Activated T-cell treated with anti-CD3 and anti-CD28 coated beads, Interleukin-2, amount 50 U/mL, for 4 hours (primary cell): ENCODE results near the gene POLR1B. TPM values are rescaled to one million over a fixed set of nuclear protein-coding genes. Genes with fewer than 3 reads are reported as not detected.
"Not testable (repeated sequence)": the region's sequence is repeated elsewhere in the genome, so short reads cannot be mapped to it uniquely, and the experiment has no call there.

Source experiments
- ATAC-seq, 2 donors: fragments of 200-7000 bp; cut with Tn5 transposase; one replicate each; pipeline ENCODE4 v1.10.0; 2021
- DNase-seq: peaks from one replicate; pipeline ENCODE4 v3.0.0-alpha.2; 2020
- H3K27me3 Mint-ChIP-seq: one replicate; pipeline ENCODE4 v1.8.0; 2021; ENCODE audit warnings: low read depth, mixed read lengths
- H3K36me3 Mint-ChIP-seq: one replicate; pipeline ENCODE4 v1.8.0; 2022; ENCODE audit warnings: mixed read lengths; ENCODE audit not compliant: insufficient read depth
- H3K4me1 Mint-ChIP-seq: one replicate; pipeline ENCODE4 v1.8.0; 2021; ENCODE audit warnings: low read depth, mixed read lengths
- H3K4me3 Mint-ChIP-seq: one replicate; pipeline ENCODE4 v1.8.0; 2021; ENCODE audit warnings: mild to moderate bottlenecking, moderate library complexity, mixed read lengths
- H3K9me3 Mint-ChIP-seq: one replicate; pipeline ENCODE4 v1.8.0; 2021; ENCODE audit warnings: mixed read lengths
- total RNA-seq, 3 donors: library from RNA; stranded (reverse); gene quantifications; one replicate each; pipeline ENCODE4 v1.2.1, GENCODE V29; 2021

POLR1B gene
- 100 to 1,000 TPM in 1 of 3 donors, 10 to 100 TPM in 2; 79.8 to 104 (median 89.8) TPM for total RNA-seq

GRCh38 chr2:112542123-112542983 lies at the start of gene POLR1B:
Gene POLR1B, plus strand, starts transcription at chr2:112542465. Its CDS starts 30 bp downstream, at chr2:112542495.
- H3K4me3 Mint-ChIP-seq = no peak within 1 kb of the TSS
- ATAC-seq (peak; percentile 83 to 85), DNase-seq (peak; percentile 64)
- H3K4me1 Mint-ChIP-seq = peaks cover 10% of the 10 kb centered on the region
- H3K9me3 Mint-ChIP-seq = no peaks in the 10 kb centered on the region
- H3K27me3 Mint-ChIP-seq = no peaks in the 10 kb centered on the region
- H3K36me3 Mint-ChIP-seq = peaks cover 9% of the 10 kb centered on the region

- no peaks in the 10 kb centered on the region for H3K27me3 Mint-ChIP-seq
- no peak overlapping the region for H3K4me3 Mint-ChIP-seq
- no peaks in the 10 kb centered on the region for H3K4me1 Mint-ChIP-seq
- H3K9me3 Mint-ChIP-seq = no peaks in the 10 kb centered on the region
- peaks cover 6% of the 10 kb centered on the region for H3K36me3 Mint-ChIP-seq
- ATAC-seq (no peak), DNase-seq (no peak)
Observed at GRCh38 chr2:112493048-112493447, 49.2 kb upstream of the POLR1B start.

- H3K36me3 Mint-ChIP-seq = peaks cover 6% of the 10 kb centered on the region
- no peak overlapping the region for H3K4me3 Mint-ChIP-seq
- no peaks in the 10 kb centered on the region for H3K9me3 Mint-ChIP-seq
- no peaks in the 10 kb centered on the region for H3K27me3 Mint-ChIP-seq
- H3K4me1 Mint-ChIP-seq = no peaks in the 10 kb centered on the region
- DNase-seq (no peak), ATAC-seq (no peak)
Observed at GRCh38 chr2:112493858-112494648, 48.2 kb upstream of the POLR1B start.

GRCh38 chr2:112494828-112495227 lies 47.4 kb upstream of the POLR1B start:
- H3K9me3 Mint-ChIP-seq = no peaks in the 10 kb centered on the region
- H3K27me3 Mint-ChIP-seq = no peaks in the 10 kb centered on the region
- no peak for ATAC-seq
- no peaks in the 10 kb centered on the region for H3K4me1 Mint-ChIP-seq
- no peak for DNase-seq
- H3K36me3 Mint-ChIP-seq = peaks cover 4% of the 10 kb centered on the region
- no peak overlapping the region for H3K4me3 Mint-ChIP-seq

- DNase-seq, ATAC-seq, H3K4me3 Mint-ChIP-seq, H3K27me3 Mint-ChIP-seq, H3K36me3 Mint-ChIP-seq, H3K4me1 Mint-ChIP-seq, H3K9me3 Mint-ChIP-seq: not testable (repeated sequence)
Observed at GRCh38 chr2:112495878-112496277, 46.4 kb upstream of the POLR1B start.

- not testable (repeated sequence) for H3K36me3 Mint-ChIP-seq, H3K4me1 Mint-ChIP-seq, H3K9me3 Mint-ChIP-seq, H3K4me3 Mint-ChIP-seq, H3K27me3 Mint-ChIP-seq
- DNase-seq (peak; percentile 19), ATAC-seq (peak; percentile 46 to 69)
Observed at GRCh38 chr2:112500850-112501484, 41.3 kb upstream of the POLR1B start.

GRCh38 chr2:112509239-112509998 lies 32.8 kb upstream of the POLR1B start:
- H3K9me3 Mint-ChIP-seq, H3K27me3 Mint-ChIP-seq, DNase-seq, H3K36me3 Mint-ChIP-seq, H3K4me3 Mint-ChIP-seq, H3K4me1 Mint-ChIP-seq, ATAC-seq: not testable (repeated sequence)

GRCh38 chr2:112516801-112517200 lies 25.5 kb upstream of the POLR1B start:
- no peaks in the 10 kb centered on the region for H3K4me1 Mint-ChIP-seq
- no peak for ATAC-seq
- H3K27me3 Mint-ChIP-seq = no peaks in the 10 kb centered on the region
- no peak overlapping the region for H3K4me3 Mint-ChIP-seq
- H3K36me3 Mint-ChIP-seq = peaks cover 38% of the 10 kb centered on the region
- no peak for DNase-seq
- peaks cover 9% of the 10 kb centered on the region for H3K9me3 Mint-ChIP-seq

GRCh38 chr2:112518807-112519206 lies 23.5 kb upstream of the POLR1B start:
- no peaks in the 10 kb centered on the region for H3K4me1 Mint-ChIP-seq
- DNase-seq = no peak
- H3K9me3 Mint-ChIP-seq = peaks cover 9% of the 10 kb centered on the region
- H3K36me3 Mint-ChIP-seq = peaks cover 55% of the 10 kb centered on the region
- no peak overlapping the region for H3K4me3 Mint-ChIP-seq
- ATAC-seq = no peak
- no peaks in the 10 kb centered on the region for H3K27me3 Mint-ChIP-seq

GRCh38 chr2:112519506-112519905 lies 22.8 kb upstream of the POLR1B start:
- DNase-seq = no peak

GRCh38 chr2:112520234-112520783 lies 22.0 kb upstream of the POLR1B start:
- peaks cover 53% of the 10 kb centered on the region for H3K36me3 Mint-ChIP-seq
- no peaks in the 10 kb centered on the region for H3K27me3 Mint-ChIP-seq
- peaks cover 2% of the 10 kb centered on the region for H3K9me3 Mint-ChIP-seq
- ATAC-seq (no peak), DNase-seq (no peak)
- no peaks in the 10 kb centered on the region for H3K4me1 Mint-ChIP-seq
- no peak overlapping the region for H3K4me3 Mint-ChIP-seq

More at GRCh38 chr2:112519506-112519905, 22.8 kb upstream of the POLR1B start:
- Mint-ChIP-seq H3K27me3 (no peaks in the 10 kb centered on the region), H3K4me1 (no peaks in the 10 kb centered on the region), H3K36me3 (peaks cover 60% of the 10 kb centered on the region), H3K9me3 (peaks cover 9% of the 10 kb centered on the region), H3K4me3 (no peak overlapping the region)
- ATAC-seq = no peak

GRCh38 chr2:112523291-112523777 lies 18.9 kb upstream of the POLR1B start:
- DNase-seq (no peak), ATAC-seq (no peak)
- Mint-ChIP-seq H3K4me1 (no peaks in the 10 kb centered on the region), H3K27me3 (no peaks in the 10 kb centered on the region), H3K4me3 (no peak overlapping the region), H3K36me3 (peaks cover 63% of the 10 kb centered on the region), H3K9me3 (no peaks in the 10 kb centered on the region)

GRCh38 chr2:112524276-112524675 lies 18.0 kb upstream of the POLR1B start:
- H3K36me3 Mint-ChIP-seq = peaks cover 61% of the 10 kb centered on the region

More at GRCh38 chr2:112524276-112524675, 18.0 kb upstream of the POLR1B start:
- H3K27me3 Mint-ChIP-seq, ATAC-seq, DNase-seq, H3K4me1 Mint-ChIP-seq, H3K9me3 Mint-ChIP-seq, H3K4me3 Mint-ChIP-seq: not testable (repeated sequence)
